Measurements from ENCODE around the gene ROBO3.

ROBO3 gene

GRCh38 chr11:124843616-124843910, 21.7 kb upstream of the ROBO3 start:
- no peak for DNase-seq

- DNase-seq: no peak
Measured at GRCh38 chr11:124844664-124845079, 20.6 kb upstream of the ROBO3 start.

- DNase-seq: no peak
Measured at GRCh38 chr11:124846070-124846673, 19.1 kb upstream of the ROBO3 start.

GRCh38 chr11:124859171-124859570, 6.1 kb upstream of the ROBO3 start:
- DNase-seq: no peak

- DNase-seq: no peak
Measured at GRCh38 chr11:124861670-124862069, 3.6 kb upstream of the ROBO3 start.

- no peak for DNase-seq
Measured at GRCh38 chr11:124863137-124863825, 2.0 kb upstream of the ROBO3 start.

- DNase-seq: no peak
Measured at GRCh38 chr11:124863826-124864165, 1.4 kb upstream of the ROBO3 start.

- no peak for DNase-seq
Measured at GRCh38 chr11:124864176-124864891, 898 bp upstream of the ROBO3 start.

GRCh38 chr11:124864892-124865180, 396 bp upstream of the ROBO3 start:
- DNase-seq: no peak

GRCh38 chr11:124865902-124866851, 945 bp downstream of the ROBO3 start:
- DNase-seq: no peak

GRCh38 chr11:124867700-124868099, 2.5 kb downstream of the ROBO3 start:
- DNase-seq: peak; percentile 8

- DNase-seq: no peak
Measured at GRCh38 chr11:124868331-124869274, 3.4 kb downstream of the ROBO3 start.

- DNase-seq: no peak
Measured at GRCh38 chr11:124869331-124869730, 4.1 kb downstream of the ROBO3 start.

GRCh38 chr11:124869856-124870387, 4.7 kb downstream of the ROBO3 start:
- DNase-seq: no peak

- DNase-seq: no peak
Measured at GRCh38 chr11:124870430-124870829, 5.2 kb downstream of the ROBO3 start.

GRCh38 chr11:124872280-124872679, 7.0 kb downstream of the ROBO3 start:
- no peak for DNase-seq

GRCh38 chr11:124872741-124873140, 7.5 kb downstream of the ROBO3 start:
- no peak for DNase-seq

- no peak for DNase-seq
Measured at GRCh38 chr11:124873951-124874350, 8.7 kb downstream of the ROBO3 start.

- DNase-seq: no peak
Measured at GRCh38 chr11:124874571-124875255, 9.5 kb downstream of the ROBO3 start.

GRCh38 chr11:124875401-124875800, 10.2 kb downstream of the ROBO3 start:
- DNase-seq: no peak
